ENCODE measurements around the gene TMEM18.

TMEM18 gene

GRCh38 chr2:671787-672605 is 5.2 kb downstream of the TMEM18 start:
- no peak for DNase-seq

DNA sequence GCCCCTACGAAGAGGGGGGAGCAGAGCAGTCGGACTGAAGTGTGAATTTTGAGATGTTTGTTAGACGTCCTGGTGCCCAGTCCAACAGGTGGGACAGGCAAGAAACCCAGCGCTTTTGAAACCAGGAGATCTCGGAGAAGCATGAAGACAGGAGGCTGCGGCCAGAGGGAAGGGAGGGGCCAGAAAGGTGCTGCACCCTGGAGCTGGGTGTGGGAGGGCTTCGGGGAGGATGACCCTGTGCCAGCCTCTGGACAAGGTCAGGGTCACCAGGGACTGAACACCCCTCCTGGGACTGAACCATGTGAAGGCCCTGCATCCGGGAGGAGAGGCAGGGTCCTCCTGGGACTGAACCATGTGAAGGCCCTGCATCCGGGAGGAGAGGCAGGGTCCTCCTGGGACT is 6.1 kb downstream of the TMEM18 start:
- no peak for DNase-seq

- no peak for DNase-seq
Observed at GRCh38 chr2:670637-671036, 6.6 kb downstream of the TMEM18 start.

GRCh38 chr2:669323-669722 is 7.9 kb downstream of the TMEM18 start:
- no peak for DNase-seq

DNA sequence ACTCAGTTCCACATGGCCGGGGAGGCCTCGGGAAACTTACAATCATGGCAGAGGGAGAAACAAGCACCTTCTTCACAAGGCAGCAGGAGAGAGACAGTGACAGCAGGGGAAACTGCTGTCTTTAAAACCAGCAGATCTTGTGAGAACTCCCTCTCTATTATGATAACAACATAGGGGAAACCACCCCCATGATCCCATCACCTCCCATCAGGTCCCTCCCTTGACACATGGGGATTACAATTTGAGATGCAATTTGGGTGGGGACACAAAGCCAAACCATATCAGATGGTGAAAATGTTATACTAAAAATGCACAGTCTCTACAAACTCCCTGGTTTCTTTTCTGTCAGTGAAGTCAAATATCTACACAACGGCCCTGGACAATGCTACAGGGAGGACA is 9.2 kb downstream of the TMEM18 start:
- no peak for DNase-seq

DNA sequence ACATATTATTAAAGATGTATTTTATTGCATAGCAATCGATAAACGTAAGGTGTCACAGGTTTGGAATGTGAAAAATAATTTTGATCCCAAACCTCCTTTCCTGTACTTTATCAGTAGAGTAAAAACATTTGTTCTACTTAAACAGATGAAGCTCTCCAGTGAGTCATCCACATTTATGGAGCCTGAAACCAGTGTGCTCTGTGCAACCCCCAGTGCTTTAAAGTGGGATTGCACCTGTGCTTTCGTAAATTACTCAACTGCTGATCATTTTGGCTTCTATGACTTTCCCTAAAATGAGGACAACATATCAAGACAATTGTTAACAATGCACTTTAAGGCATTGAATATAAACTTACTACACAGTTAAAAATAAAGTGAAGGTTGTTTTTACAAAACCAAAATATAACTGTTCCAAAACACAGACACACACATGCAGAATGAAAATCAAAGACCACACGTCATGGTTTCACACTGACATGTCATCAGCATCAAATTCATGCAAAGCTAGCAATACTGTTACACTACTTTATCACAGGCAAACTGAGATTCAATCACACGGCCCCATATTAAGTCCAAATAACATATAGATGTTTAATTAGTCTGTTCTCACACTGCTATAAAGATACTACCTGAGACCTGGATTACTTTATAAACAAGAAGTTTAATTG is 9.7 kb downstream of the TMEM18 start:
- DNase-seq = no peak

GRCh38 chr2:666441-666840 is 10.8 kb downstream of the TMEM18 start:
- no peak for DNase-seq

DNA sequence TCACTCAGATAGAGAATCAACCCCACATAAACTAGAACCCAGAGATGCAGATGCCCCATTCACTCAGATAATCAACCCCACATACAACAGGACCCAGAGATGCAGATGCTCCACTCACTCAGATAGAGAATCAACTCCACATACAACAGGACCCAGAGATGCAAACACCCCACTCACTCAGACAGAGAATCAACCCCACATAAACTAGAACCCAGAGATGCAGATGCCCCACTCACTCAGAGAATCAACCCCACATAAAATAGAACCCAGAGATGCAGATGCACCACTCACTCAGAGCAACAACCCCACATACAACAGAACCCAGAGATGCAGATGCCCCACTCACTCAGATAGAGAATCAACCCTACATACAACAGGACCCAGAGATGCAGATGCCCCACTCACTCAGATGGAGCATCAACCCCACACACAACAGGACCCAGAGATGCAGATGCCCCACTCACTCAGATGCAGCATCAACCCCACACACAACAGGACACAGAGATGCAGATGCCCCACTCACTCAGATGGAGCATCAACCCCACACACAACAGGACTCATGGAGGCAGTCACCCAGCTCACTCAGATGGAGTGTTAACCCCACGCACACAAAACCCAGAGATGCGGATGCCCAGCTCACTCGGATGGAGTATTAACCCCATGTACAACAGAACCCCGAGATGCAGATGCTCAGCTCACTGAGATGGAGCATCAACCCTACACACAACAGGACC is 11.7 kb downstream of the TMEM18 start:
- no peak for DNase-seq

- DNase-seq = no peak
Observed at GRCh38 chr2:664063-664462, 13.1 kb downstream of the TMEM18 start.

GRCh38 chr2:663221-663620 is 14.0 kb downstream of the TMEM18 start:
- DNase-seq = no peak

DNA sequence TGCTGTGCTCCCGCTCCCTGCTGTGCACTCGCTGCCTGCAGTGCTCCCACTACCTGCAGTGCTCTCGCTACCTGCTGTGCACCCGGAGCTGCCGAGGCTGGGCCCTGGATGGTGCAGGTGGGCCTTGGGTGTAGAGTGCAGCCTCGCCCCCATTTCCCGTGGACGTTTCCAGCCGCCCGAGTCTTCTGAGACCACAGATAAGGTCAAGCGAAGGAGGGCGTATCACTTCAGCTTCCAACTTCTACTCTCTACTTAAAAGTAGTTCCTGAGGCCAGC is 15.9 kb downstream of the TMEM18 start:
- no peak for DNase-seq

DNA sequence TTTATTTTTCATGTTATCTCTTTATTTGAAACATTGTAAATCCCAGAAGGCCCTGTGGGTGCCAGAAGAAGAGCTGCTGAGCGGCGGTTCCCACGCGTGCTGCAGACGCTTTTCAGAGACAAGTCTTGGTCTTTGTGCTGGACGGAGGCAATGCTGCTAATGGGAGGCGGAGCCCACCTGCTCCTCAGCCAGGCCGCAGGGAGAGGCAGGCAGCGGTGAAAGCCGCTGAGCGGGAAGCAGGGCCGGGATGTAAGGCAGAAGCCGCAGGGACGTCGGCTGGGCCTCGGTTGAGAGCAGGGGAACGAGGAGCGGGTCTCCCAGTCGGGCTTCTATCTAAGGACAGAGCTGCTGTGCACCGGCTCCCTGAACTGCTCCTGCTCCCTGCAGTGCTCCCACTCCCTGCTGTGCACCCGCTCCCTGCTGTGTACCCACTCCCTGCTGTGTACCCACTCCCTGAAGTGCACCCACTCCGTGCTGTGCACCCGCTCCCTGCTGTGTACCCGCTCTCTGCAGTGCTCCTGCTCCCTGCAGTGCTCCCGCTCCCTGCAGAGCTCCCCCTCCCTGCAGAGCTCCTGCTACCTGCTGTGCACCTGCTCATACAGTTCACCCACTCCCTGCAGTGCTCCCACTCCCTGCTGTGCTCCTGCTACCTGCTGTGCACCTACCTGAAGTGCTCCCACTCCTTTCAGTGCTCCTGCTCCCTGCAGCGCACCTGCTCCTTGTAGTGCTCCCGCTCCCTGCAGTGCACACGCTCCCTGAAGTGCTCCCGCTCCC is 16.4 kb downstream of the TMEM18 start:
- DNase-seq = no peak

- DNase-seq = no peak
Observed at GRCh38 chr2:660029-660428, 17.2 kb downstream of the TMEM18 start.

DNA sequence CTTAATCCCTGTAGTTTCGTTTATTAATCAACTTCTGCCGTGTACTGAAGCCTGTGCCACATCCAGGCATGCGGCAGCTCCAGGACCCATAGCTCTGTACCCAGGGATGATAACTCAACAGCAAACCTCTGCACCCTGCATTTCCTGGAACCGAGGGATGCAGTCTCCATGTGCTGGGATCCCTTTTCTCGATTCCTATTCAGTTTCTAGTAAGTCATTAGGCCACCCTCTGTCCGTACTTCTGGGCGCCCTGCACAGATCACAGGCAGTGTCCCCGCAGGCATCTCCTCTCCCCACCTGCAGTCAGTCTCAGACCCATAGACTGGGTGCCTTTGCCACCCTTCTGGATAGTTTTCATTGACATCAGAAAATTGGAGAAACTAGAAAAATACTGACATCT is 18.8 kb downstream of the TMEM18 start:
- no peak for DNase-seq

- no peak for DNase-seq
Observed at GRCh38 chr2:657766-658165, 19.4 kb downstream of the TMEM18 start.

GRCh38 chr2:656676-657075 is 20.5 kb downstream of the TMEM18 start:
- DNase-seq = no peak

GRCh38 chr2:655626-656025 is 21.6 kb downstream of the TMEM18 start:
- DNase-seq = no peak

- DNase-seq = no peak
Observed at GRCh38 chr2:654896-655295, 22.3 kb downstream of the TMEM18 start.

GRCh38 chr2:653645-654425 is 23.4 kb downstream of the TMEM18 start:
- DNase-seq = no peak

GRCh38 chr2:652881-653480 is 24.2 kb downstream of the TMEM18 start:
- no peak for DNase-seq

DNA sequence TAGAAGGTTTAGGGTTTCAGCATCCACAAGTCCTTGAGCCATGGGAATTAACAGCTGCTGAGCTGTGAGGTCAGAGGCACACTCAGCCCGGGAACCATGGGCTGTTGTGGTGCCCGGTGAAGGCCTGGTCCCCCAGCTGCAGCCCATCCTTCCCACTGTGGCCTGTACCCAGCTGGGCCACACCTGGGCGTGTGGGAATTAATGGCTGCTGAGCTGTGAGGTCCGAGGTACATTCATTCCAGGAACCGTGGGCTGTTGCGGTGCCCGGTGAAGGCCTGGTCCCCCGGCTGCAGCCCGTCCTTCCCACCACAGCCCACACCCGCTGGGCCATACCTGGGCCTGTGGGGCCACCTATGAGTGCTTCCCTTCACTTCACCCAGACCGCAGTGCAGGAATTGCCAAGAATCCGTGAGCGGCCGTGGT is 25.2 kb downstream of the TMEM18 start:
- no peak for DNase-seq
